22Rv1 (cell line): Measurements from ENCODE around the gene ZNF22.

Experiments
- ZFX ChIP-seq: fragments of 450-650 bp; IDR thresholded peaks from 2 replicates; pipeline ENCODE4 v1.6.1; 2017; ENCODE audit warnings: antibody characterized with exemption, borderline replicate concordance
- TF ChIP-seq, protein P1 (sequence below): fragments of 450-650 bp; IDR thresholded peaks from 2 replicates; pipeline ENCODE4 v1.5.1; 2017; ENCODE audit warnings: mild to moderate bottlenecking

DNA sequence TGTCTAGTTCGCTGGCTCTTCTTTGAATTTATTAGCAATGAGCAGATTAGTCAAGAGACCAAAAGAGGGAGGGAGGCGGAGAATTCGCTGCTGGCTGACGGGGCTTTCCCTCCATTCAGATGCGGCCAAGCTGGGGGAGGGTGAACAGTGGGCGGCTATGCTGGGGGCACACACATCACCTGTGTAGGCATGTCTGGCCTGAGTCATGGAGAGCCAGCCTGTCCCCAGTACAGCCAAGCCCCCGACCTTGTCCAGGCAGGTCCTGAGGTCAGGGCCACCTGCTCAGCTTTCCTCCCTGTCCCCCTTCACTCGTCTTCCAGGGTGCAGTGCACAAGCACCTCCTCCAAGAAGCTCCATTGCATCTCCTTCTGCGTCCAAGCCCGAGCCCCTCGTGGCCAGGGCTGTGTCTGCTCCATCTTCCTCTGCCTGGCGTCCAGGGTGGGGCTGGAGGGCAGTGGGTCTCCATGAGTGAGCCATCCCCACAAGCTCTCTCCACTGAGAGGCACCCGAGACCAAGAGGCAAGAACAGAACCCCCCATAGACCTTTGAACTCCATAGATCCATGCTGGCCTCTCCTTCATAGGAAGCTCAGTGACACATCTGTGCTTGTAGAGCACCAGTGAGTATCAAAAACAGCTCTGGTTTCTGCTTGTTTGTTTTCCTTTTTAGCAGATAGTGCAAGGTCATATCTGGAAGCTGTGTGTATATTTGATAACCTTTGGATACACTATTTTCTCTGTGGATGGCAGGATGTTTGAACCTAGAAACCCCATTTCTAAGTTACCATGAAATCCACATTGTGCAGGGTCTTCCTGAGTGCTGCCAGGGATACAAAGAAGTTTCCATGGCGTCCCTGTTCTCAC, 20.2 kb upstream of the ZNF22 start:
- no peak for TF ChIP-seq ZFX
- TF ChIP-seq, protein P1, sequence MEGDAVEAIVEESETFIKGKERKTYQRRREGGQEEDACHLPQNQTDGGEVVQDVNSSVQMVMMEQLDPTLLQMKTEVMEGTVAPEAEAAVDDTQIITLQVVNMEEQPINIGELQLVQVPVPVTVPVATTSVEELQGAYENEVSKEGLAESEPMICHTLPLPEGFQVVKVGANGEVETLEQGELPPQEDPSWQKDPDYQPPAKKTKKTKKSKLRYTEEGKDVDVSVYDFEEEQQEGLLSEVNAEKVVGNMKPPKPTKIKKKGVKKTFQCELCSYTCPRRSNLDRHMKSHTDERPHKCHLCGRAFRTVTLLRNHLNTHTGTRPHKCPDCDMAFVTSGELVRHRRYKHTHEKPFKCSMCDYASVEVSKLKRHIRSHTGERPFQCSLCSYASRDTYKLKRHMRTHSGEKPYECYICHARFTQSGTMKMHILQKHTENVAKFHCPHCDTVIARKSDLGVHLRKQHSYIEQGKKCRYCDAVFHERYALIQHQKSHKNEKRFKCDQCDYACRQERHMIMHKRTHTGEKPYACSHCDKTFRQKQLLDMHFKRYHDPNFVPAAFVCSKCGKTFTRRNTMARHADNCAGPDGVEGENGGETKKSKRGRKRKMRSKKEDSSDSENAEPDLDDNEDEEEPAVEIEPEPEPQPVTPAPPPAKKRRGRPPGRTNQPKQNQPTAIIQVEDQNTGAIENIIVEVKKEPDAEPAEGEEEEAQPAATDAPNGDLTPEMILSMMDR: no peak
